ENCODE data around the gene DYNC1I1.
"Not testable (repeated sequence)": the region's sequence is repeated elsewhere in the genome, so short reads cannot be mapped to it uniquely, and the experiment has no call there.

The DYNC1I1 gene

DNA sequence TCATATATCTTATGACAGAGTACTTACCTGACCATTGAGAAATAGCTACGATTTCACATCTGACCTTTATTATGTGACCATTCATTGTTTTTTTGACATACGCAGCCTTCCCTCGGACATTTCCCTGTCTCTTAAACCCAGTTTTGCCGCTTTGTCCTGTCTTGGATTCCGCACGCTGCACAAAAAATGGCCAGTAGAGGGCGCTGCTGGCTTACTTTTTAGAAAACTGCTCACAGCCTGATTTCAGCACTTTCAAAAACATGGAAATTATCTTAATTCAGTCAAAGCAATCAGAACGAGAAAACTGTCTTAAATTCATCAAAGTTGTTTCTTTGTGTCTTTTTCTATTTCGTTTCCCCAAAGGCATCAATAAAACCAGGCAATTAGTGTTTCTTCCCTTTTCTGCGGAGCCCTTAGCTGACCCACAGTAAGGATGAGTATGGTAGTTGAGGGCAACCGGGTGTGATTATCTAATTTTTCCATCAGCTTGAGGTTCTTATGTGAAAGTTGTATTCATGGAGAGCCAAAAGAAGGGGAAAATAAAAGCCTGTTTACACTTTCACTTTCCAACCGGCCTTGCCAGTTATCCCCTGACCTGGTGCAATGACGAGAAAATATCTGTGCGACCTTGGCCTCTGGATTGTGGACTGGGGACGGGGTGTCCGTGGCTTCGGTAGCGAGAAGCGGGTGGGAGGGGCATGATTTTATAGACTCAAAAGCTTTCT lies 144.4 kb downstream of the DYNC1I1 start:
- peak; percentile 84 for DNase-seq

DNA sequence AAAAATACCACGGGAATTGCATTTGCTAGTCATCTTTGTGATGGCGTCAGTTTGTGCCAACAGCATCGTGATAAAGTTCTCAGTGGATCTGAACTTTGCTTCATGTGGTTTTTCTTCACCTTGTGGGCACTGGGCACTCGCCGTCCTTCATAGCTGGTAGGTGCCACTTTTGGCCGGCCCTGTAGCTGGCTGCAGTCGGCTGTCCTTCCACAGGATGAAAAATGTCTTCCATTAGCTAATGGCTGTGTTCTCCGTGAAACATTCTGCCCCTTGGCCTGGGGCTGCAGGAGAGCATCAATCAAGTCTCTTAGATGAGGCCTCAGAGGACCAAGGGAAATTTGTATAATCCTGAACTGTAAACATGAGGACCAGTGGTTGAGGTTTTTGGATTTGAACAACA lies 145.3 kb downstream of the DYNC1I1 start:
- no peak for DNase-seq

DNA sequence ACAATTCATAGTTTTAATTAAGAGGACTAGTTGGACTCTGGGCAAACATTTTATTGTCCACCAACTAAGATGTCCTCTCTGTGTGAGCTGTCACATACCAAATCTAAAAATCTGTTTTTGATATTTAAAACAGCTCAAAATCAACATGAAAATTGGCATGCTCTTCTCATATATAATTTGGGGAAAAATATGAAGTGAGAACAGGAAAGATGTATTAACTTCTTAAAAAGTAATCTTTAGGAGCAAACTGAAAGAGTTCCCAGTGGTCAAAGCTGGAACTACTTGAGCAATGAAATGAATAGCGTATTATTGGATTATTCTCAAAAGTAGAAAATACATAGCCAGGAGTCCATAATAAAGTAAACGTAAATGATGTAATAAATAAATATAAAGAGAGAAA lies 147.2 kb downstream of the DYNC1I1 start:
- no peak for DNase-seq

DNA sequence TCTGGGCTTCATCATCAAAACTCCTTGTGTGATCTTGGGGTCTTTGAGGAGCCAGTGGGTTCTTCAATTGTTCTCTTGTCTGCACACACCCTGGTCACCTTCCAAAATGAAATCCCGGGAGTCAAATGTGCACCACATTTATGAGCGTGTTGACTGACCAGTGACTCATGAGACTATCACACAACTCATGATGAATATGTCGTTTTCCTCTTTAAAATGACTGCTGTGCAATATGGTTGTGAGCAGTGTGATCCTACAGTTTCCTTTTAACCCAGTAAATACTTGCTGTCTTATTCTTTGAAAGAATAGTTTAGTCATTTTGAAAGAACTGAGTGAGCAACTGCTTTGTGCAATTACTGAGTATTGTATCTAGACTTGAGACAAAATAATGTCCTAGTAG lies 149.2 kb downstream of the DYNC1I1 start:
- no peak for DNase-seq

DNA sequence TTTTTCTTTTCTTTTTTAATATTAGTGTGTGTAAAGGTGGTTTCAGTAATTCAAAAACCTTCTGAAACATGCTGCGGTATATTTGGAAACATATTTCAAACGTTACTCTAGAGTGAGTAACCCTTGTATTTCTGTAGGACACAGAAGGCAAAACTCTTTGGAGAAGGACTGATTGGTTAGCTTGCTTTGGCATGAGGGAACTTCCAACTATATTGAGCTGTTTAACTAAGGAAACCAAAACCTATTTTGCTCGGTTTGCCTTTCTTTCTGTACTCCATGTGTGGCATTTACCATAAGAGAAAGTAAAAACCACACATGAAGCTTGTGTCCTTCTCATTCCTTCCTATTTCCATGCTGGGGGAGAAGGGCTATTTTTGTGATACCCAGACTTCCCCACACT lies 149.8 kb downstream of the DYNC1I1 start:
- no peak for DNase-seq

DNA sequence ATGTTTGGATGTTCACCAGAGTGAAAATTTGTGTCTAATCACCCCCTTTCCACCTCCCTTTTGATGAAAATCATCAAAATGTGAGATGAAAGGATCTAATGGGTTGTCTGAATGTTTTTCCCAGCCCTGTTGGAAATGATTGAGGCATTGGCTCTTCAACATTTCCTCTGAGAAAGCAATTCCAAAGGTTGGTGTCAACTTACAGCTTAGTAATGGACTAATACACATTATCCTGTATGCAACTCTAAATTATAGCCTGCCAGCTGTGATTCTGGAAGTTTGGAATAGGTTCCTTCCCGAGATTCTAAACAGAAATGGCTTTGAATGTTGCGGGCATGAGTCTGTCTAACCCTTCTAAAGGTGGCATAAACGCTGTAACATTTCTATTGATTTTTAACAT lies 152.9 kb downstream of the DYNC1I1 start:
- no peak for DNase-seq

DNA sequence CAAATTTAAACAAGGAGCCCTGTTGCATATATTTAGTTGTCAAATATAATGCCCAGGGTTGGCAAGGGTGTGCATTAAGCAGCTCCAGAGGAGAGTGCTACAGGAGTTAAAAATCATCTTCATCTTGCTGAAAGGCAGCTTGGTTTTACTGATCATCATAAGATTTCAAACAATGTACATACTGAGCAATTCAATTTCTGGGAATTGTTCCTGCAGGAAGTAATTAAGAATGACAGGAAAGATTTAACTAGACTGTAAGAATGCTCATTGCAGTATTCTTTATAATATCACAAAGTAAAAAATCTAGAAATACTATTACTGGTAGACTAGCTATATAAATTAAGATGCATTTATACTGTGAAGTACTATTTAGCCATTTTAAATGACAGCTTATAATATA lies 153.6 kb downstream of the DYNC1I1 start:
- no peak for DNase-seq

DNA sequence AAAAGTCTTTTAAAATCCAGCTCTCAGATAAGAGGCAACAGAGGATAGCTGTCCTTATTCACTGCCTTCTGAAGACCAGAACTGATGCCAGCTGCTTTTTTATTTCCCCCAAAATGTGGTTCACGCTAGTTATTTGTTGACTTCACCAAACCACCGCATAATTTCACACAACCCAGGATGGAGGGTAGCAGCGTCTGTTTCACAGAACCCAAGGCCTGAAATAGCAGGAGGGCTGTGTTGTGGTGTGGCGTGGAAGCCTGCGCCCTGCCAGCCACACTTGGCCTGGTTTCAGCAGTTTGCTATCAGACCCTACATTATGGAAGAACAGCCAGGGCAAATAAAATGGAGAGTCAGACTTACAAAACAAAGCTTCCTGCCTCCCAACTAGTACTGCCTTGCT lies 155.4 kb downstream of the DYNC1I1 start:
- DNase-seq = no peak

DNA sequence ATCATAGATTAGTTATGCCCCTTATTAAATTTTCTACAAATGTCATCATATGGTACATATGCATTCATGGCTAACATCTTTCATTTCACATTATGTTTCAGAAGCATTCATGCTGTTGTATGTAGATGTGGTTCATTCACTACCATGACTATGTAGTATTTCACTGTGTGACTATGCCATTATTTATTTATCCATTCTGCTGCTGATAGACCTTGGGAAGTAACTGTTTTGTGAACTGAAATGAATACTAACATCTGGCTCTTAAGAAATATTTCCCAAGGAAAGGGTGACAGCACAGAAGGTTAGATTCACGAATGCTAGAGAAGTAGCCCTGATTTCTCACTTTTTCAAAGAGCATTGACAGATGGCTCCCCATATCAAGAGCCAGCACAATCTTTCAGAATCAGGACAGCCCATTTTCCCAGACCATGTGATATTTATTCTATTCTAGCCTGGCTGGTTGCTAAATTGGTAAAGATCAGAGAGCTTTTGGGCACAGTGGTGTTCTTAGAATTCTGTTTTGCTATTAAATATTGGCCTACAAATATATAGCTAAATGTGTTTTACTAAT lies 157.4 kb downstream of the DYNC1I1 start:
- no peak for DNase-seq

DNA sequence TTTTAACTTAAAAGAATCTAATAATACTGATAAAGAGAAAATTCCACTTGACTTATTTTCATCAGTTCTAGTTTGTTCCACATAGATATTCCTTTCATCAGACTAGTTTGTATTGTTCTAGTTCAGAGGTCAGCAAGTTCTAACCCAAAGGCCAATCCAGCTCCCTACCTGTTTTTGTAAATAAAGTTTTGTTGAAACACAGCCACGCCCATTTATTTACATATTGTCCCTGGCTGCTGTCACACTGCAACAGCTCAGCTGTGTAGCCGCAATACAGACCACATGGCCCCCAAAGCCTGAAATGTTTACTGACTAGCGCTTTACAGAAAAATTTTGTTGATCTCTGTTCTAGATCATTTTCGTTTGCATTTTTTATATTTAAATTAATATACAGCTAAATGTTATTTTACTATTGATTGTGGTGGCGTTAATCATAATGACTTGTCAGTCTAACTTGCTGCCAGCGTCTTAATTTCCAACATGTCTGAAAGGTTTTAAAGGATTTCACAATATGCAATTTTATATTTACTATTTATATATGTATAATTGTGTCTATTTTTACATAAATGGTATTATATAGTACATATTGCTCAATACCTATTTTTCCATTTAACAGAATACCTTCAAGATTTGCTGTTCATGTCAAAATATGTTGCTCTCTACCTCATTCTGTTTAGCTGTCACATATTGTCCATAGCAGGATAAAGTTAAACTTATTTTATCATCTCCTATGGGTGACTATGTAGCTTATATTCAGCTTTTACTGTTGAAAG lies 159.3 kb downstream of the DYNC1I1 start:
- DNase-seq = no peak

DNA sequence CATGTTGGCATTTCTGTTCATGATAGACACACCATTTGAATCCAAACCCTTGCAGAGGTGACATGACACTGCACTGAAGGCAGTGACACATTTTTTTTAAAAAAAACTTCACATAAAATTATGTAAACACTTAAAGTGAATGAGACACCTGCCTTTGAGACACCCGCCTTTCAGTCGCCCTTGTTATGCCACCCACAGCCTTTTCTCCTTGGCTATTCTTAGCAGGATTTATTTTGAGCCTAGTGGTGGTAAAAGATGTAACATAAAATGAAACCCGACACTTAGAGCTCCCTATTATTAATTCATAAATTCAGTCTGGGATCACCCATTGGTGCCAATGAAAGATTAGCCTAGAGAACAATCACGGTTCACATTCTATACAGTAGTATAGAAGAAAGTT lies 161.3 kb downstream of the DYNC1I1 start:
- no peak for DNase-seq

DNA sequence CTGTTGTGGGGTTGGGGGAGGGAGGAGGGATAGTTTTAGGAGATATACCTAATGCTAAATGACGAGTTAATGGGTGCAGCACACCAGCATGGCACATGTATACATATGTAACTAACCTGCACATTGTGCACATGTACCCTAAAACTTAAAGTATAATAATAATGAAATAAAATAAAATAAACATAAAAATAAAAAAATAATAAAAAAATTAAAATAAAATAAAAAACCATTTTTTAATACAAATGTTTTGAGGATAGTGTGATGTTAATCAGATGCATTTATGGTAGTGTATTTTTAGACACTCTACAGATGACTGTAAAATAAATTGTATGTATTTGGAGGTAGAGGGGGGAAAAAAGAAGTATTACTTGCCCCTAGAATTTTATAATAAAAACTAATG lies 172.5 kb downstream of the DYNC1I1 start:
- DNase-seq = not testable (repeated sequence)

DNA sequence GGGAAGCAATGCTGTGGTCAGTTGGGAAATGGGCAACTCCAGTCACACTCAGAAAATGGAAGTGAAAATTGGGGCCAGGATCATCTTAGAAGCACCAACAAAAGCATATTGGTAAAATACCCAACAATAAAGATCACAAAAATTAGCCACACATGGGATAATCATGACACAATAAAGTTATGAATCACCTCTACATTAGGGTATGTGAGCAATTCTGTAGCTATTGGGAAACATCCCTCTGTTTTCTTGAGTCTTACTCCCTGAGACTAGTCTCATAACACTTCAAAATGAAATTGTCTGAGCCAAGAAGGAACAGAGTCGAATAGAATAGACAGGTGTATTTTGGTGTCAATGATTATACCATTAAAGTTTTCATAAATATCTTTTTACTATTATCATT lies 178.3 kb downstream of the DYNC1I1 start:
- DNase-seq = no peak

DNA sequence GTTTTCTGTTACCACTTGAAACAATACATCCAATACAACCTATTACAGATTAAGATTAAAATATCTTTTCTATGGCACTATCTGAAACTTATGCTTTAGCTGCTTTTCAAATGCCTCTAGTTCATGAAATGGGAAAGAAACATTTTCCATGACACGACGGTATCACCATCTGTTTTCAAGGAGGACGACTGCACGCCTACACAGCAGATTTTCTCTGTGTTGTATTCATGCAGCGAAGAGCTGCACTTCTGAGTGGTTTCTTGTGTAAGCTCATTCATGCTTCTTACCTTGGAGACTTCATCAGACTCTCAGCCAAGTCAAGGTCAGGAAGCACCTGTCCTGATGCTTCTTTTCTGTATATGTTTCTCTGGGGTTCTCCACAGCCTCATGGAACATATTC lies 179.2 kb downstream of the DYNC1I1 start:
- DNase-seq = no peak

DNA sequence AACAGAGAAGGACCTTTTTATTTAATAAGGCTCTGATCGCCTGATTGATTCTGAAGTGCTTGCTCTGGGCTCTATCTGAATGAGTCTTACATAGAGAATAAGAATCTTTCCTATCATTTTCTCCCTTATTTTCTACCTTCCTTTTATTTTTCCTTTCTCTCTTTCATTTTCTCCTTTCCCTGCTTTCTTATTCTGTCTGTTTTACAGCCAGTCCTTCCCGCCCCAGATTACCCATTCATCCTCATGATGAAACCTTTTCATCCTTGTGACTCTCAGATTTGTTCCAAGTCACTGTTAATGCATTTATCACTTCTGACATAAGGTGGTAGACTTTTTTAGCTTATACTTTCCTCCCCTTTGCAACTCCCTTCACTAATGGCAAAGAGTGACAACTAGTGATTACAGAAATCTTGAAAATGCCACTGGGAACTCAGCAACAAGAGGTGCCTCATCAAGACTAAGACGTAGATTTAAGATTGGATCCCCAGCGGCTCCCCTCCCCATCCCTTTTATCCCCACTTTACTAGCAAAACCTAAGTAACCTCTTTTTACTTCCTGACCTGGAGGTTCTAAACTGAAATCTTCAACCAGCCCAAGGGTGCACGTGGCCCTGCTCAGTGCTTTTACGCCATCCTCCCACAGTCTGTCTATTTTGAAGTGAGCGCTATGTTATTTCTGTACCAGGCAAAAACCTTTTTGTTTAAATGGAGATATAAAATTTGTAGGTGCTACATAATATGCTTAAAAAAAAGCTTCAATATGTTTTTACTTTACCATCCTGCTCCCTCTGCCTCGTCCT lies 179.8 kb downstream of the DYNC1I1 start:
- no peak for DNase-seq

DNA sequence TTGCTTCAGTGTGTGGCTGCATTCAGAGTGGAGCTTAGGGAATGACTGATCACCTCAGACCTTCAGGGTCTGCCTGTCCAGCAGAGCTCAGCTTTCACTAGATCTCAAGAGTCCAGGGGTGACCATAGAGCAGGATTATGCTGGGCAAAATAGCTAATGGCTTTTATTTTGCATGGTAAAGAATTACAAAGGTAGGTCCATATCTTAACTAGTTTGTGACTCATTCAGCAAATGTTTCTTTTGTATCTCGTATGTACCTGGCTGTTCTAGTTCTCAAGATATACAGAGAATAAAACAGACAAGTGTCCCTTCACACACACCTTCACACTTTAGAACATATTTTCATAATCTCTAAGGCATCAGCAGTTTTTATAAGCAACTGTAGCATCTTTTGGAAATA lies 180.5 kb downstream of the DYNC1I1 start:
- DNase-seq = no peak

DNA sequence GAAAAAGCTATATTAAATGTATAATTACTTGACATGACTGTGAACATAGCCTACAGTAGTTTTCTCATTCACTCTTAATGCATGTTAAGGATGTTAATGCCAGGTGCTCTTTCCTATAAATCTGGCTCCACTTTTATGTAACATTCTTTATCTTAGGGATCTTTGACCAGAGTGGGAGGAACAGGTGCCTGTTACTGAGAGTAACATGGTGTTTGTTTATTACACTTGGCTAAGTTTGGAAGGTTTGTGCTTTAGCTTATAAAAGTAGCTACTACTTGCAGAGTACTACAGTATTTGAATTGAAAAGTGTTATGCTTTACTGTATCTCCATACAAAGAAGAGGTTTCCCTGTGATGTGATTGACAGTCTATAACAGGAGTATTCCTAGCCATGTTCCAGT lies 183.4 kb downstream of the DYNC1I1 start:
- DNase-seq = no peak

DNA sequence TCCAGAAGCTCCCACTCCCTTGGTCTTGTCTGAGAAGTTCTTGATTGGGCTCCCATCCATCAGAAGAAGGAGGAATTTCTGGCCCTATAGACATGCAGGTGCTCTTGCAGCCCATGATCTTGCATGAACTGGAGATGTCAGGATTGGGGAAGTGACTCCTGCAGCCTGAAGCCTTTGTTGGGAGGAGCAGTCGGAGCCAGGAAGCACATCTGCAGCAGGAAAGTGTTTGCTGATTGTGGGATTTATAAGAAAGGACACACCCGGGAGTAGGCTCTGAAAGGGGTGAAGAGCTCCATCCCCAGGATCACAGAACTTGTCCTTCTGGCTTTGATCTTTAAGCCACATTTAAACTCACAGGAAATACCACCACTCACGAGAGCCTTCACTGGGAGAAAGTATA lies 185.2 kb downstream of the DYNC1I1 start:
- DNase-seq = no peak

DNA sequence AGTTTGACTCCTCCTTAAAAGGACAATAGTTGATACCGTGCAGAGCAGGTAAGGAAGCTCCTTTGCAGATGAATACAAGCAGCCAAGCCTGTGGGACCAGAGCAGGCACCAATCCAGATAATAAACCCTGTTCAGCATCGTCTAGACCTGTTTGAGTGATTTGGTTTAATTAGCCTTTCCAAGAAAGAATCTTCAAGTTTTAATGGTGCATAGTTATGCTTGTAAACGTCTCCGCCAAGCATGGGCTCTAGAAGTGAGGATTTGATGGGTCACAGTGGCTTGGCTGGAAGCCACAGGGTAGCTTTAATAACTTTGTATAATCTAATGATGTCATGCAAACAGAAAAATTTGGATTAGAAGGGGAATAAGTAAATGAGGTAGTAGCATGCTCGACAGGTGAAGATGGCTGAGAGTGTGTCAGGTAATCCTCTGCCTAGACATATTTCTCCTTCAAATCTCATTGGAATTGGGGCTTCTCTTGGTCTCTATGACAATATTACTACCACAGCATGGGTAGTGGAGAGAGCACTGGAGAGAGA lies 188.4 kb downstream of the DYNC1I1 start:
- DNase-seq = no peak

DNA sequence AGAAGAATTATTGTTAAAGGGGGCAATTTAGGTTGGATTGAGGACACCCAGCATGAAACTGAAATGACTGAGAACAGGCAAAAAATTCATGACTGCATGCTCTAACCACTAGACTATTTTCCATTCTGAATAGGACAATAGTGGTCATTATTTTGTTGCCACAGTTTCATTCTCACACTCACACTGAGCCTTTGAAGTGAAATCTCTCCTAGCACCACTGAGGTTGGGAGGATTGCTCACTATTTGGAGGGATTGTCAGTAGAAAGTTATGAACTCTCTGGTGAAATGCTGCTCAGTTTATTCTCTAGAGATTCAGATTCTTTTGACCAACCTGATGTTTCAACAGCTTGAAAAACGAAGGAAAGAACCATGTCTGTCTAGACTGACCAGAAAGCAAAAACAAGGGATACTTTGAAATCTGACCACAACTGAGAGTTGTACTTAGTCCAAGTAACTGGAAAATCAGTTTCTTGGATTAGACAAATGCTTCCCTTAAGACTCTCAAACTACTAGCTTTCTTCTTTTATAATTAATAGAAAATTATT lies 191.2 kb downstream of the DYNC1I1 start:
- no peak for DNase-seq

DNA sequence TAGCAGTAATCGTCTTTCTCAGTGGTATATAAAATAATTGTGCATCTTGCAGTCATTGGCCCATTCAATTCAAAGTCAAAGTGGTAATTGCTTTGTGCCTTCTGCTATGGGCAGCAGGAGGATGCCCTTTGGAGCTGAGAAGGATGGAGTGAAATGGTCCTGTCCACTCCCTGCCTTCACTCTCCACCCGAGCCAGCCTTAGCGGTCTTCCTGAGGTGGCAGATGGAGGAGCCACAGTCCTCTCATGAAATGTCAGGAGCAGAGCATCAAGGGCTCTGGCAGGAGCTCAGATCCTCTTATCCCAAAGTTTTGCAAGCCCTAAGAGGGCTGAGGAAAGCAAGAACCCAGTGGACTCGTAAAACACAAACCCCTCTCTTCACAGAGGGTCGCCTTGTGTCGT lies 199.4 kb downstream of the DYNC1I1 start:
- DNase-seq = no peak

DNA sequence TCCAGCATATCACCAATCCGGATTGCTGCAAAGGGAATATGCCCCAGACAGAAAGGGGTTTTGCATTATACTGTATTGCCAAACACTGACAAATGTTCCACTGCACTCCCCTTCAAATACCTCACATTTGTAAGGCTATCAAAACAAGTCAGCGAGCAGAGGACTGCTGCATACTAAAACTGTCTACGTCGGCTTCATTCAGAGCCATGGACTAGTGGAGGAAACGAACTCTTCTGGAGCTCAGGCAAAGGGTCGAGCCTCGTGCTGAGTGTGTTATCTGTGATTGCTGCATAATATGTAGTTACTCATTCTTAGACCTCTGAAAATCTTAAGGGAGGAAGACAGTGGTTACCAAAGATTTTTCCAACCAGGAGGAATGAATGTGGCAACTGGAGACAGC lies 200.2 kb downstream of the DYNC1I1 start:
- no peak for DNase-seq

DNA sequence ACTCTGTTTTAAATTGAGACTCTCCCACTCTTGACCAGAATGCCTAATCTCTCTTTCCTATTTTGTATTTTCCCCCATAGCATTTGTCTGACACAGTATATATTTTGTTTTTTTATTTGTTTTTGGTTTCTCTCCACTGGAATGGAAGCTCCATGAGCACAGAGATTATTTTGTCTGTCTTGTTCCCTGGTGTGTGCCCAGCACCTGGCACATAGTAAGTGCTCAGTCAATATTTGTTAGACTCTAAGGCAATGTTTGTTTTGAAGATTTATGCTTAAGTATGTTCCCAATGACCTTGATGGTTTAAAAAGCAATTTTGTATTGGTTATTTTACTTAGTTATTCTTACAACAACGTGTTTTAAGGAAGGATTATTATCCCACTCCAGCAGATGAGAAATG lies 201.8 kb downstream of the DYNC1I1 start:
- DNase-seq = no peak

Measured in RPMI8226 (cell line).